NCI-H526 treated with DMSO at 0.1 percent for 48 hours (cell line): ENCODE measurements around the gene RIC8B.

Experiments
- DNase-seq: peaks from one replicate; lab custom pipeline; 2025; lab: John Stamatoyannopoulos, UW

The RIC8B gene

DNA sequence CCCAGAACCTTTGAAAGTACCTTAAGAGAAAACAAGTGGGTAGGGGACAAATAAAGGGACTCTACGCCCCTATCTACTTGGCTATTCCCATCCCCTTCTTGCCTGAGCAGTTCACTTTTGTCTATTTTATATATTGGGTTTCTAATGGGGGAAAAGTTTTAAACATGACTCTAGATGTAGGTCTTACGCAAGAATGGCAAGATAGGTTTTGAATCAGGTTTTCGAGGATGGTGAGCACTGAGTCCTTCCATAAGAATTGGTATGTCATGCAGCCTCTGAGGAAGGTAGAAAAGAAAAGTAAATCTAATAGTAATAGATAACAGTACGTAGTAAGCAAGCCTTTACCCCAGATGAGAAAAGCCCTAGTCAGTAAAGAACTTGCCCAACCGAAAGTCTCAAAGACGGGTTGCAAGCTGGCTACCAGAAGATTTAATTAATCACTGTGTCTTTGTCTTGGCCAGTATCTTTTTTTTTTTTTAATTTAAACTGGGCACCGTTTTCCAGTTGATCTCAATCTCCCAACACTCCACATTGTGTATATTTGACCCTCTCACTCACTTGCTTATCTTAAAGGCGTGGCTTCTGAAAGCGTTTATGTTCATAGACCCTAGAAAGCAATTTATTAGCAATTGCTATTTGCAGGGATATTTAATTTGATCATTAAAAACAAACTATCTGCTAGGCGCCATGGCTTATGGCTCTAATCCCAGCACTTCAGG is 94.7 kb downstream of the RIC8B start:
- DNase-seq: no peak

DNA sequence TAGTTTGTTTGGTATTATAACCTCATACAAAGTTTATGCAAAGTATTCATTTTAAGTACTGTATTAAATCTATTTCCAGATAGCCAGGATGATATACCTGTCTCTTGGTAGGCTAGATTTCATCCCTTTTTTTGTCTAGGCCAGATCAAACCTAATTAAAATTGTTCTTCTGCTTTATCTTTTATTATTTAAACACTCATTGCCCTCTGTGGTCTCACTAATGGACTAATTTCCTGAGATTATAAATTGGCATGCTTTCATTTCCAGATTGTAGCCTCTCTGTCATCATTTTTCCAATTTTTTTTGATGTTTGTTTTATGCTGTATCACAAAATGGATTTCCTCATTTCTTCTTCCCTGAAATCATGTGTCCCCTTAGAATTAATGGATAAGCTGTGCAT is 95.6 kb downstream of the RIC8B start:
- no peak for DNase-seq

DNA sequence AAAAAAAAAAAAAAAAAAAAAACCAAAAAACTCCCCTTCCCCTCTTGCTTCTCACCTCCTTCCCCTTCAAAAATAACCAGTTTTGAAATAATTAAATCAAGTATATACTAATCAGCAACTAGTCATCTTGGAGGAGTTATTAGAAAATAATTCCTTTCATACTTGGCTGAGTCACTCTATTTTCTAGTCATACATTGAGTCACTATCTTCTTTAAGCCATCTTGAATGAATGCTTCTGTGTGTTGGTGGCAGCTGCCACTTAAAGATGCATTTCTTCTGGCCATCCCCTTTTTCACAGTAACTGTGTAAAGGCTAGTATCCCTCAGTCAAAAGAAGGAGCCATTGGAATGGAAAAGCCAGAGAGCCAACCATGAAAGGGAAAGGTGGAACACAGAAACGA is 97.0 kb downstream of the RIC8B start:
- no peak for DNase-seq

DNA sequence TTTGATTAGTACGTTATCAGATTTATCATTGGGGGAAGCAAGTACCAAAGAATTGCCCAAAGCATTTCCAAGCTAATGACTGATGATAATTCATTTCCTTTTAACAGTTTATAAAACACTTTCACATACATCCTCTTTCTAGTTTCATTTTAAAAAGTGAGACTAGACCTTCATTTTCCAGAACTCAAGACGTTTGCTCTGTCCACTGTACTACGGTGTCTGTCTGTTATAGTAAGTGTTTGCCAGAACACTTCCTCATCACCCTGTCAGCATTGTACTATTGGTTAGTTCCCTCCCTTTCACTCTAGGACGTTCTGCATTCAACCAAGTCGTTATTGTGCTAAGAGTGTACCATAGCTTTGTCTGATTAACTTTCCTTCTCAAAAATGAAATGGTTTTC is 99.5 kb downstream of the RIC8B start:
- DNase-seq: no peak

DNA sequence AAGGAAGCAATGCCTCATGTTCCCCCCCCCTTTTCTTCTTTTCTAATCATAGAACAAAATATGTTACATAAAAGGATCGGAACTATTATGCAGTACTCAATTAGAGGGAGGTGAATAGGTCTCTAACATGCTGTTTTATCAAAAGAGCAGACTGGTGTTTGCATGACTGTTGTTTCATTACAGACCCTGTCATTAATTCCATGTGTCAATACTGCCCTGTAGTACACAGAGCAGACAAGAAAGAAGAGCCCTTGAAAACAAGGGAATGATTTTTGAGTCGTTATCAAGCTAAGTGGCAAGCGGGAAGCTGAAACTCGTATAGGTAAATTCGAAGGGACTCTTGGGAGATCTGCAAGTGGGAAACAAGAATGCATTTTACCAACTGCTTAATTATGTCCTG is 104.3 kb downstream of the RIC8B start:
- no peak for DNase-seq

DNA sequence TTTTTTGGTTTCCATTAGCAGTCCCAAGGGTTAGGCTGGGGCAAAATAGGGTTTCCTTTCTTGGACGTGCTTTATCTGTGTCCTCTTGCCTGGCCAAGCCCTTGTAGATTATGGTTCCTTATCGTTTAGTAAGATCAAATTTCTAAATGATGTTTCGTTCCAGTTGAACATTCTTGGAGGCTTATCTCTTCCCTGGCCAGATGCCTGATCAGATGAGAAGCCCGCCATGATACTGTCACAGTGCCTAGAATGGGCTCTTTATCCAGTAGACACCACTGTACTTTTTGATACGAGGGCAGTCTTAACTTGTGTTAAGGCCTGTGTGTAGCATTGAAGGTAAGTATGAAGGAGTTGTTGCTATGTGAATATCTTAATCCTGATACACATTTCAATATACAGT is 105.1 kb downstream of the RIC8B start:
- no peak for DNase-seq

DNA sequence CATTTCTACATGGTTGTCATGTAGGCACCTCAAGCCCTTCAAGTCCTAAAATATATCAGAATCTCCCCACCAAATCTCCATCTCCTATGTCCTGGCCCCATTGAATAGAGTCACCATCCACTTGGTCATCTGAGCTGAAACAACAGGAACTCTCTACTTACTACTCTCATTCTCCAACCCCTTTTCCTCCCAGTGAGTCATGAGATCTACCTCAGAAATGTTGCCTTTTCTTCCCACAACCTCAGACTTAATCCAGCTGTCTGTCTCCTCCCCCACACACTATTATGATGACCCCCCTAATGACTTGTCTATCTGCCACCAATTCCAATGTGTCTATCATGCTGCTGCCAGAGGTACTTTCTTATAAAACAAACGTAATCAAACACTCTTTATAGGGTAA is 108.9 kb downstream of the RIC8B start:
- no peak for DNase-seq

DNA sequence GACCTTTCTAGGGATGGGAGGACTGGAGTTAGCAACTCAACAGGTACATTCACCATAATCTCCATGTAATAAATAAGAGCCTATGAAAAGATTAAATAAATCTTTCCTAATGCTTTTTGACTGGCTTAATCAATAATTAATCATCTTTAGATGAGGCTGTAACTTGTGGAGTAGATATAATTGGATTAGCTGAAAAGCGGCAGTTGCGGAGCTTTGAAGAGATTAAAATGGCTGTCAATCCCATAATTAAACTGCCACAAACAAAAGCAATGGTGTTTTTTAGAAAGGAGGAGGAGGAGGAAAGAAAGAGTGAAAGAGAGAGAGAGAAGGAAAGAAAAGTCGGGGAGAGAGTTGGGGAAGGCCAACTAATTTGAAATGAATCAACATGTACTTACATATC is 110.5 kb downstream of the RIC8B start:
- DNase-seq: no peak

DNA sequence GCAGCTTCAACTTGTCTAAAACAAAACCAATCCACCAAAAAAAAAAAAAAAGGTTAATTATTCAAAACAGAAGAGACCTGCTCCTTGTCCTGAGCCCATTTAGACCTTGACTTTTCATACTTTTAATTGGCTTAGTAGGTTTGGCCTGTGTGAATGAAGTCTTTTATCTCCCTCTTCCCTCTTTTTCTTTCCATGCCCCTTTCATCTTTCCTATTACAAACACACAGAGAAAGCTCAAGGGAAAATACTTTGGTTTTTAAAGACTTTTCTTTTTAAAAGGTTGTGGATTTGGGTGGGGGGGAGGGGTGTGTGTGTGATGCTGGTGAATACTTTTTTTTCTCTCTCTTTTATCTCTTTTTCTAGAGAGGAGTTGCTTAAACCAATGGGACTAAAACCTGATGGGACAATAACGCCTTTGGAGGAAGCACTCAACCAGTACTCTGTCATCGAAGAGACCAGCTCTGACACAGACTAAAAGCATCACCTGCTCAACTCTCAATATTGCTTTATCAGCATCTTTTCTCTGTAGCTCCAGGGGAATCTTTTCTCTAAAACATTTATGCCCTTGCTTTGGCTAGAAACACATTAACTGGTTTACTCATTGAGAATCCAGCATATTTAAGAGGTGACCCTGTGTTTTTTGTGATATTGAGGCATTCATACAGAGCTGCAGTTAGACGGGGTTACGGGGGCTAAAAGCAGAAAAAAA is 111.2 kb downstream of the RIC8B start:
- DNase-seq: no peak

DNA sequence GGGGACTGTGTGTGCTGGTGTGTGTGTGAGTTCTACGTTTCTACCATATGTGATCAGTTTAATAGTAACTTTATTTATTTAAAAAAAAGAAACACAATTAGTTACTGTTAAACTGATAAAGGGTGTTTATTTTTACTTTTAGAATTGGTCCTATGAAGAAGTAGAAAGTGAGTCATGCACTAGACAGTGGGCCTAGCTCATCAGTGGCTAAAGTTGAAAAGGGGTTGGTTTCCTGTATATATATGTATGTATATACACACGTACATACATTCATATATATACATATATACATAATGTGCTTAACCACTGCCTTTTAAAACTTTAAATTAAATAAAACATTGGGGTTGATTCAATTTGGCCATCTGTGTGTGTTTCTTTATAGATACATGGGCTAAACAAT is 112.5 kb downstream of the RIC8B start:
- no peak for DNase-seq

DNA sequence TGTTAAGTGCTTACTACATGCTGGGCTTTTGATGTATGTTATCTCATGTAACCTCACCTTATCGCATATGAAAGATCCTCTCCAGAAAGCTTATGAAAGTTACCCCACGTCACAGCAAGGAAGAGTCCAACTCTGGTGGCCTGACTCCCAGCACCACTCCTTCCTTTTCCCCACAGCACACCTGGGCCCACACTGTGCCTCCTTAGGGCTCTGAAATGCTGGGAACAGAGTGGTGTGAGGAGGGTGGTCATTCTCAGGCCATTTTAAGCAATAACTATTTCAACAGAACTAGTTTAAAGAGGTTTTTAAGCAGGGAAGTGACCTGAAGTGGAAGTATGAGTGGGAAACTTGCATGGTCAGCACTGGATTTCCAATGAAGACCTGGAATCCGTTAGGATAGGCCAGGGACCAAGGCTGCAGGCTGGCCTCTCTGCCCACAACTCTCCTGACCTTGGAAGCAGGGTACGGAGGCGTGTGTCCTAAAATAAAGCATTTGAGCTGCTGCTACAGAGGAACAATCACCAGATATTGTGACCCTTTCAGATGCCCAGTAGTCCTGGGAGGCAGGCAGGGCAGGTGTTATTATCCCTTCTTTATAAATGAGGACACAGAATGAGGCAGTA is 114.0 kb downstream of the RIC8B start:
- DNase-seq: no peak

DNA sequence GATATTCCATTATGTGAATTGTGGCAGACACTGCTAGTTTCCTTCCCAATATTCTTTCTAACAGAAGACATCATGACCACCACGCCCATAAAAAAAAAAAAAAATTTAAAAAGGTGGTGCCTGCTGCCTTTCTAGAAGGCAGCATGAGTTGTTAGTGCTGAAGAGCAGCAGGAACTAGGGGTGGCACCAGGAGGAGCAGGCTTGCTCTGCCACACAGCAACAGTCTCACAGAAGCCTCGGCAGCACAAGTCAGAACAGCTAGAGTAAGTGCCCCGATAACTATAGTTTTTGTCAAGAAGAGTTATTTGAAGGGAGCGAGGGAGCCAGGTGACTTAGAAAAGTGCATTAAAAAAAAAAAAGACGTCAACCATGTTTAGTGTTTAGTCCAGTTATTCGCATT is 114.8 kb downstream of the RIC8B start:
- DNase-seq: no peak

DNA sequence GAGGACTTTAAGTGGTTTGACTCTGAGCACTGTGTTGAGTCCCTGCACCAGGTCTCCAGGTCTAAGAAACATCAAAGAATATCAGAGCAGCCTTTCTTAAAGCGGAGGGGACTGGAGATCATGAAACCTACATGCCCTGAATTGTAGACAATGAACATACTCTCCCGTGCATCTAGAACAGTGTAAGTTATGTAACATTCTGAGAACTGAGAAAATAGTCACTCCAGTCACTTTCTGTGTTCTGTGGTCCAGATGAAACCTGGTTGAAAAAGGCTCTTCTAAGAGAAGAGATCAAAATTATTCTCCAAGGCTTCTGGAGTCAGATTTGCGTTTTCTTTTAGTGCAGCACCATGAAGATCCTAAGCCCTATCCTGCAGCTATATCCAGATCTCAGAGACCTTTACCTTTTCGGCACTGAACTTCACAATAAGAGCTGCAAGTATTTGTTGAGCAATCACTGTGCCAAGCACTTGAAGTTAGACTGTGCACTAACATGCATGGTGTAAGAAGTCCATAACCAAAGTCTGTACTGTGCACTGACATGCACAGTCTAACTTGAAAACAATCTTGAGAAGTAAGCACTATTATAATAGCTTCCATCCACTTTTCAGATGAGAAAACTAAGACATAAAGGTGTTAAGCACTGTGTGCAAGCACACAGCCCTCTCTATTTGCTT is 115.6 kb downstream of the RIC8B start:
- DNase-seq: no peak

DNA sequence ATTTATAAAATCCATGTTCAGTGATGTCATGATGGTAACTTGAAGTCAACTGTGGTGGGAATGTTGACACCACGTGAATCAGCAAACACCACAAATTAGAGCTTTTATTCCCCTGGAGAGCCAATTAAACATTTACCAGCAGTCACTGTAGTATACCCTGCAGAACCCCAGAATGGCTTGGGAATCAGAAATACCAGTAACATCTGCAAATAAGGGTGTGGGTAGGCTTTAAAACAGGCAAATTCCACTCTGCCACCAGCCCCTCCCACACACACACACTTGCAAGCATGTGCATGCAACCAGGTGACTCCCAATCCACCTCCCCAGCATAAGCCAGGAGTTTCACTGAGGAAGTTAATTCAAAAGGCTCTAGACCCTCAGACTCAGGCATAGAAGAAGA is 117.6 kb downstream of the RIC8B start:
- DNase-seq: no peak

DNA sequence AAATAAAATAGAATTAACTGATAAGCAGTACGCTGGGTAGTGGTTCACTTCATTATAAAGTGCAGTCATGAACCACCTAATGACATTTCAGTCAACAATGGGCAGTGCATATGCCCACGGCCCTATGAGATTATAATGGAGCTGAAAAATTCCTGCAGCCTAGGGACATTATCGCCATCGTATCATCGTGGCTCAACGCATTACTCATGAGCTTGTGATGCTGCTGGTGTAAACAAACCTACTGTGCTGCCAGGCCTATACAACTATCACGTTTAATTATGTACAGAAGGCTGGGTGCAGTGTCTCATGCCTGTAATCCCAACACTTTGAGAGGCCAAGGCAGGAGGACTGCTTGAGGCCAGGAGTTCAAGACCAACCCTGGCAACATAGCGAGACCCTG is 119.0 kb downstream of the RIC8B start:
- DNase-seq: no peak

DNA sequence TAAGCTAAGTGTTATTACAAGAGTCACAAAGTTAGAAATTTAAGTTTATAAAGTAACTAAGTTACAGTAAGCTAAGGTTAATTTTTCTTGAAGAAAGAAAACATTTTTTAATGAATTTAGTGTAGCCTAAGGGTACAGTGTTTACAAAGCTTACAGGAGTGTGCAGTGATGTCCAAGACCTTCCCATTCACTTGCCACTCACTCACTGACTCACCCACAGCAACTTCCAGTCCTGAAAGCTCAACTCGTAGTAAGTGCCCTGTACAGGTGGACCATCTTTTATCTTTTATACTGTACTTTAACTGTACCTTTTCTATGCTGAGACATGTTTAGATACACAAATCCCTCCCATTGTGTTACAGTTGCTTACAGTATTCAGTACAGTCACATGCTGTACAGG is 120.3 kb downstream of the RIC8B start:
- DNase-seq: no peak

DNA sequence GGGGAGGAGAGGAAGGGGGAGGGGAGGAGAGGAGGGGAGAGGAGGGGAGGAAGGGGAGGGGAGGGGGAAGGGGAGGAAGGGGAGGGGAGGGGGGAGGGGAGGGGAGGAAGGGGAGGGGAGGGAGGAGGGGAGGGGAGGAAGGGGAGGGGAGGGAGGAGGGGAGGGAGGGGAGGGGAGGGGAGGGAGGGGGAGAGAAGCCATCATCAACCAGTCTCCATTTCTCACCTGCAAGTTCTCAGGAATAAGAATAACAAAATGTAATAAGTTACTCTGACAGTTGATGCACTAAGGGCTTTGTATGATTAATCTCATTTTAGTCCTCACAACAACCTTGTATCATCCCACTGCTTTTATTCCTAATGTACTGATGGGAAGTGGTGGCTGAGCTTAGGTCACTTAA is 122.1 kb downstream of the RIC8B start:
- DNase-seq: no peak

DNA sequence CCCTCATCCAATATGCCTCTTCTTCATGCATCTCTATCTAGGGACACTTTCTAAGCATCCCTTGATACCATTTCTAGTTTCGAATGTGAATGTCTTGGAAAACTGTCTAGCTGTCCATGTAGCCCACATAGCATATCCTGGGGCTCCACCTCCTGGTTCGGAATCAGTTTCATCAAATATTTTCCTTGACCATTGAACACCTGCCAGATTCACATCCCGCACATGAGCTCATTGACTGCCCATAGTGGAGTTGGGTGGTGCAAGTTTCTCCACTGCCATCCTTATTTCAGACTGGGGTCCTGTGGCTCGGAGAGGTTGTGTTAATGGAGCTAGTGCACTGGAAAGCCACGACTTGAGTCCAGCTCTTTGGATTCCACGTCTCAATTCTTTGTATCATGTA is 122.6 kb downstream of the RIC8B start:
- DNase-seq: peak; percentile 11

DNA sequence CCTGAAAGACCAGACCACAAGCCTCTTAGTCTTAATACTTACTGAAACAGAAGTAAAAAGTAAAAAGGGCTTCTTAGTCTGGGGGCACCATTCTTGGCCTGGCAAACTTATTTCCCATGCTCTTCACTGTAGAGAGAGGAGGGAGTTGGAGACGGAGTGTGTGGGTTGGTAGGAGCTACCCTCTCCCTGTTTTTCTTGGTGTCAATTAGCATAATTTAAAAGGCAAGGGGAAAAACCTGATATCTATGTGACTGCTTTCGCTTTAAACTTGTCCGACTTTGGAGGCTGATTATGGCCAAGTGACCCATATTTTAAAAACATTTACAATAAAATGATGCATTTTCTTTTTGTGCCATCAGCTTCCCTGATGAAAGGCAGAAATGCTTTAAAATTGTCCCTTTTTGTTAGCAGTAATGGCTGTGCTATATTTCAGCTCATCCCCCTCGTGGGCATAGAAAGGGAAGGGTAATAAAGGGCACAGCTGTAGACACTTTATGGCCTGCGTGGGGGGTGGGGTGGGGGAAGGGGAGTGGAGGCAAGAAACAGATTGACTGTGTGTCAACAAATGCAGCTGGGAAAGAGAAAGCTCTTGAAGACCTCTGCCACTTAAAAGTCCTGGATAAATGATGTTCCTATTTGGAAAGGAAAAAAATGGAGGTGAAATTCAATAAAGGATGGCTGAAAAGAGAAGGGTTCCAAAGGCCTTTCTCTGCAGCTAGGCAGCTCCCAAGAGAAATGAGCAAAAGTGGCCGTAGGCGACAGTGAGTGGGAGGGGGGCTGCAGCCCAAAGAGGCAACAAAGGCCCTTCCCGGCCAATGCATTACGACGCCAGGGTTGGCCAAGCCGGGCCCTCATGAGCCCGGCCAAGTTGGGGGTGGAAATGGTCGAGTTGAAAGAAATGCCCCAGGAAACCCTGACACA is 123.8 kb downstream of the RIC8B start:
- no peak for DNase-seq

DNA sequence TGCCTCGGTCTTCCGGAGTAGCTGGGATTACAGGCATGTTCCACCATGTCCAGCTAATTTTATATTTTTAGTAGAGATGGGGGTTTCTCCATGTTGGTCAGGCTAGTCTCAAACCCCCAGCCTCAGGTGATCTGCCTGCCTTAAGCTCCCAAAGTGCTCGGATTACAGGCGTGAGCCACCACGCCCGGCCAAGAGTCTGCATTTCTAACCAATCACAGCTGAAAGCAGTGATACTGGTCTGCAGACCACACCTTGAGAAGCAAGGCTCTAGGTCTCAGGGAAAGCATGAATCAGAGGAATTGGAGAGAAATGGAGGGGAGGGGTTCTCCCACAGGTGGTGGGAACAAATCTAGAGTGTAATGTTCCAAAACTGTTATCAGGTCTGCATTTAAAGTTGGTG is 126.1 kb downstream of the RIC8B start:
- DNase-seq: no peak

DNA sequence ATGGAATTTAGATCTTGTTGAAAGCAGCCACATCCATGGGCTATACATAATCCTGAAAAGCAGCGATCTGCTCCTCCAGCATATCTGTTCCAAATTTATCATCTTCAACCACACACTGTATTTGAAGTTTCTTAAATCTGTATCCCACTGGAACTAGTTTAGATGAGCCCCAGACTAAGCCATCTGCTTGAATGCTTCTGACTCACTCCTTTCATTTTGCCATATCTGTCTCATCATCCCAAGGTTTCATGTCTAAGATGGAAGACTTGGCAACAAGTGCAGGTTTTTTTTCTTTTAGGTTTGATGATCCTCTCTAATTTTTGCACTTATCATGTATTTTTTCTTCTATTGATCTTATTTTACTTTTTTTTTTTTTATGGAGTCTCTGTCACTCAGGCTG is 126.8 kb downstream of the RIC8B start:
- DNase-seq: no peak

DNA sequence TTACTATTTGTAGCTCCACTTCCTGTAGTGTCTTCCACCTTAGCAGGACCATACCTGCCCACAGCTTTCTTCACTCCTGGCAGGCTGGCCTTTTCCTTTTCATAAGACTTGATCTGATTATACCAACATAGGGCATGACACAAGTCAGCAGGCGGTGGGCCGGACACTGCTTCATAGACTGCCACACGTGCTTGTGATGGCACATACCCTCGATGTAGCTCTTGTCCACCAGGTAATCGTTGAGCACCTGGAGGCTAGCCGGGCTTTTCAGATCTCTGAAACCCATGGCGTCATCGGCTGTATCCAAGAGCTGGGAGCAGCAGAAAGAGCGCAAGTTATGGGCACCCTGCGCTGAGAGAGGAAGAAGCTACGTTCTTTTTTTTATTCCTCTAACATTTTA is 127.6 kb downstream of the RIC8B start:
- no peak for DNase-seq
